Measurements from ENCODE around the gene TXNDC15.
"Not testable (repeated sequence)": the region's sequence is repeated elsewhere in the genome, so short reads cannot be mapped to it uniquely, and the experiment has no call there.

The TXNDC15 gene

GRCh38 chr5:134873987-134874830 lies at the start of gene TXNDC15:
TXNDC15 (plus strand) TSS chr5:134874371; CDS start chr5:134874428, 57 bp downstream.
- H3K4me1 Mint-ChIP-seq (ENCODE audit: low read depth) = peaks cover 42% of the 10 kb centered on the region
- peaks cover 33% of the 10 kb centered on the region for H3K36me3 Mint-ChIP-seq (ENCODE audit: low read depth)
- H3K27ac Mint-ChIP-seq = peak within 1 kb of the TSS; percentile 97
- H3K9me3 Mint-ChIP-seq = no peaks in the 10 kb centered on the region
- H3K27me3 Mint-ChIP-seq = no peaks in the 10 kb centered on the region
- H3K4me3 Mint-ChIP-seq = peak within 1 kb of the TSS; percentile 96
- peak; percentile 89 for DNase-seq

GRCh38 chr5:134824681-134825080 lies 49.5 kb upstream of the TXNDC15 start:
- H3K27me3 Mint-ChIP-seq = no peaks in the 10 kb centered on the region
- no peaks in the 10 kb centered on the region for H3K9me3 Mint-ChIP-seq
- no peak overlapping the region for H3K27ac Mint-ChIP-seq
- no peak for DNase-seq
- H3K4me3 Mint-ChIP-seq = no peak overlapping the region
- H3K36me3 Mint-ChIP-seq (ENCODE audit: low read depth) = peaks cover 97% of the 10 kb centered on the region
- no peaks in the 10 kb centered on the region for H3K4me1 Mint-ChIP-seq (ENCODE audit: low read depth)

DNA sequence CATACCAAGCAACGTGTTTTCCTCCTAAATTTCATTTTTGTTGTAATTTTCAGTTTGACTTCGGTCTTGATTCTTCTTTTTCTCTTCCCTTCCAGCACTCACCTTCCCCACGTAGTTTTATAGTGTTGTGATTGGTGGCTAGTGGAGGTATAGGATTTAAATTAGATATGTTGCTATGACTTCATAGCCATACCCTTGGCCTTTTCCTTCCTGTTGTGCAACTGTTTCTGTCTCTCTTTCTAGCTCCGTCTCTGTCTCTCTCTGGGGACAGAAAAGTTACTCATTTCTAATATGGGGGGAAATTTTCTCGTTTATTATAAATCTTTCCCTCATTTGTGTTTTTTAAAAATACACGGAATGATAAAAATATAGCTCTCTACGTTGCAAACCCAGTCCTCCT lies 49.0 kb upstream of the TXNDC15 start:
- Mint-ChIP-seq H3K27me3 (no peaks in the 10 kb centered on the region), H3K4me3 (no peak overlapping the region), H3K27ac (no peak overlapping the region), H3K36me3 (ENCODE audit: low read depth) (peaks cover 92% of the 10 kb centered on the region), H3K4me1 (ENCODE audit: low read depth) (no peaks in the 10 kb centered on the region), H3K9me3 (no peaks in the 10 kb centered on the region)
- no peak for DNase-seq

- no peak for DNase-seq
- peak overlapping the region; percentile 35 for H3K27ac Mint-ChIP-seq
- H3K4me3 Mint-ChIP-seq = no peak overlapping the region
- H3K36me3 Mint-ChIP-seq (ENCODE audit: low read depth) = peaks cover 72% of the 10 kb centered on the region
- no peaks in the 10 kb centered on the region for H3K4me1 Mint-ChIP-seq (ENCODE audit: low read depth)
- H3K9me3 Mint-ChIP-seq = no peaks in the 10 kb centered on the region
- no peaks in the 10 kb centered on the region for H3K27me3 Mint-ChIP-seq
These were observed 40.7 kb upstream of the TXNDC15 start for GRCh38 chr5:134833340-134834032.

DNA sequence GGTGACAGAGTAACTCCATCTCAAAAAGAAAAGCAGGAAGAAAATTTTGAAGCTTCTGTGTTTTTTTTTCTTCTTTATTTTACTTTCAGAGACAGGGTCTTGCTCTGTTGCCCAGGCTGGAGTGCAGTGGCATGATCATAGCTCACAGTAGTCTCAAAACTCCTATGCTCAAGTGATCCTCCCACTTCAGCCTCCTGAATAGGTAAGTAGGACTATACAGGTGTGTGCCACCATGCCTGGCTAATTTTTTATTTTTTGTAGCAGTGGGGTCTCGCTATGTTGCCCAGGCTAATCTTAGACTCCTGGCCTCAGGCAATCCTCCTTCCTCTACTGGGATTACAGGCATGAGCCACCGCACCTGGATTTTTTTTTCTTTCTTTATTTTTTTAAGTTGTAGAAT lies 38.5 kb upstream of the TXNDC15 start:
- Mint-ChIP-seq H3K9me3 (no peaks in the 10 kb centered on the region), H3K27ac (no peak overlapping the region), H3K36me3 (ENCODE audit: low read depth) (peaks cover 79% of the 10 kb centered on the region), H3K4me1 (ENCODE audit: low read depth) (no peaks in the 10 kb centered on the region), H3K27me3 (no peaks in the 10 kb centered on the region), H3K4me3 (no peak overlapping the region)
- no peak for DNase-seq

GRCh38 chr5:134837530-134838181 lies 36.5 kb upstream of the TXNDC15 start:
- H3K27me3 Mint-ChIP-seq = no peaks in the 10 kb centered on the region
- H3K4me1 Mint-ChIP-seq (ENCODE audit: low read depth) = no peaks in the 10 kb centered on the region
- no peak for DNase-seq
- H3K27ac Mint-ChIP-seq = peak overlapping the region; percentile 18
- H3K4me3 Mint-ChIP-seq = no peak overlapping the region
- peaks cover 75% of the 10 kb centered on the region for H3K36me3 Mint-ChIP-seq (ENCODE audit: low read depth)
- H3K9me3 Mint-ChIP-seq = no peaks in the 10 kb centered on the region

GRCh38 chr5:134838361-134838760 lies 35.8 kb upstream of the TXNDC15 start:
- not testable (repeated sequence) for H3K4me1 Mint-ChIP-seq (ENCODE audit: low read depth); H3K4me3 Mint-ChIP-seq; H3K9me3 Mint-ChIP-seq; DNase-seq; H3K27me3 Mint-ChIP-seq; H3K27ac Mint-ChIP-seq
- H3K36me3 Mint-ChIP-seq (ENCODE audit: low read depth) = peaks cover 71% of the 10 kb centered on the region

DNA sequence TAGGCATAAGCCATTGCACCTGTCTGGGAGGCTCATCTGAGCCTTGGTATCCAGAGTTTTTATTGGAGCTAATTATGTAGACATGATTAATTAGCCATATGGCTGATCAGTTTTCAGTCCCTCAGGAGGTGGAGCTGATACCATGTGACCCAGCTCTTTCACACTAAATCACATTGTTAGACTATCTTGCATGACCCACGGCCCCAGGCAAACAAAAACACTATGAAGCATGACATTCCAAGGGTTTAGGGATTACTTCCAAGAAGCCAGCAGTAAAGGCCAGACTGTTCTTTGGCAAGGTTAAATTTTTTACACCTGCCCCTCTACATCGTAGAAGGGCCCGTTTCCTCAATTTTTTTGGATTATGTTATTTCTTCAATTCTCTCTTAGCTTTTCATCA lies 33.4 kb upstream of the TXNDC15 start:
- H3K4me3 Mint-ChIP-seq = no peak overlapping the region
- peaks cover 67% of the 10 kb centered on the region for H3K36me3 Mint-ChIP-seq (ENCODE audit: low read depth)
- H3K27ac Mint-ChIP-seq = no peak overlapping the region
- no peaks in the 10 kb centered on the region for H3K9me3 Mint-ChIP-seq
- no peaks in the 10 kb centered on the region for H3K27me3 Mint-ChIP-seq
- DNase-seq = no peak
- H3K4me1 Mint-ChIP-seq (ENCODE audit: low read depth) = peaks cover 10% of the 10 kb centered on the region

DNA sequence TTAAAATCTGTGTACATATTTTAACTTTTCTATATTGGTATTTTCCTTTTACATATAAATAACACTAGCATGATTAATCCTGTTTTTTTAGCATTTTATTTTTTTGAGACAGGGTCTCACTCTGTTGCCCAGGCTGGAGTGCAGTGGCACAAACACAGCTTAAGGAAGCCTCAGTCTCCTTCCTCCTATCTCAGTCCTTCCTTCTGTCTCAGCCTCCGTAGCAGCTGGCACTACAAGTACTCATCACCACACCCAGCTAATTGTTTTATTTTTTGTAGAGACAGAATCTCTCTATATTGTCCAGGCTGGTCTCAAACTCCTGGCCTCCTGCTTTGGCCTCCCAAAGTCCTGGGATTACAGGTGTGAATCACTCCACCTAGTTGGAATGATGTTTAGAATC lies 29.9 kb upstream of the TXNDC15 start:
- no peak for DNase-seq
- peak overlapping the region; percentile 95 for H3K27ac Mint-ChIP-seq
- H3K27me3 Mint-ChIP-seq = no peaks in the 10 kb centered on the region
- H3K4me3 Mint-ChIP-seq = no peak overlapping the region
- no peaks in the 10 kb centered on the region for H3K9me3 Mint-ChIP-seq
- H3K36me3 Mint-ChIP-seq (ENCODE audit: low read depth) = peaks cover 72% of the 10 kb centered on the region
- peaks cover 27% of the 10 kb centered on the region for H3K4me1 Mint-ChIP-seq (ENCODE audit: low read depth)

DNA sequence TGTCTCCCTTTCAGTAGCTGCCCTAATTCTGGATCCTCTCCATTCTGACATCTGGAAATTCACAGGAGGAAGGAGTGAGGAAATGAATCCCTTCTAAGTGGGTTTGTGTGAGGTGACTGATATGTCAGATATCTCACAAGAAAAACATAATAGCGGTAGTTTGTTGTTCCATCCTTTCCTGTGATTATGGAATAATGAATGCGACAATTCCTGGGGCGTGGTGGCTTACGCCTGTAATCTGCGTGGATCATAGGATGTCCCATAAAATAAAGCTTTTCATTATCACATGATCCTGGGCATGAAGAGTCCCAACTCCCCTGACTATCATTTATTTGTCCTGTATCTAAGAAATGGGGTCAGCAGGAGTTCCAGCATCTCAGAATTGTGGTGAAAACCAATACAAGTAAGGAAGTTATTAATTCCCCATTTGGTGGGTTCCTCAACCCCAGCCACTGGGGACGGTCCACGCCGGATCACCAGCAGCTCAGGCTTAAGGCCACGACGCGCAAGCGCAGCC lies 28.8 kb upstream of the TXNDC15 start:
- no peak for DNase-seq
- H3K36me3 Mint-ChIP-seq (ENCODE audit: low read depth) = peaks cover 69% of the 10 kb centered on the region
- H3K27ac Mint-ChIP-seq = peak overlapping the region; percentile 95
- H3K27me3 Mint-ChIP-seq = no peaks in the 10 kb centered on the region
- H3K4me3 Mint-ChIP-seq = peak overlapping the region; percentile 89
- H3K9me3 Mint-ChIP-seq = no peaks in the 10 kb centered on the region
- peaks cover 33% of the 10 kb centered on the region for H3K4me1 Mint-ChIP-seq (ENCODE audit: low read depth)

GRCh38 chr5:134845852-134846640 lies 28.1 kb upstream of the TXNDC15 start, which contains the start of gene C5orf24:
C5orf24 (plus strand) TSS chr5:134845968; CDS start chr5:134854901, 8,933 bp downstream.
- Mint-ChIP-seq H3K27ac (peak within 1 kb of the TSS; percentile 95), H3K36me3 (ENCODE audit: low read depth) (peaks cover 69% of the 10 kb centered on the region), H3K4me3 (peak within 1 kb of the TSS; percentile 89), H3K4me1 (ENCODE audit: low read depth) (peaks cover 37% of the 10 kb centered on the region), H3K27me3 (no peaks in the 10 kb centered on the region), H3K9me3 (no peaks in the 10 kb centered on the region)
- DNase-seq = peak; percentile 93

DNA sequence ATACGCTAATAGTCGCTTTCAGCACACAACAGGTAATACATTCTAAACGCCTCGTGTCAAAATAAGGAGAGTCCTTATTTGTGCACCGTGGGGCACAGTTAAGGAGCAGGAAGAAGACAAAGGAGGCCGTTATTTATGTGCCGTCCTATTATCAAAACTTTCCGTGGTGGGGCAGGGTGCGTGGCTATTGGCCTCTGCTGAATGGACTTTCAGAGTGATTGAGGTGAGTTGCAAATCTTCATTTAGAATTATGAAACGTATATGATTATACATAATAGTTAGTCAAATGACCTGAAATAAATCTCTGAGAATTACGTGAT lies 27.6 kb upstream of the TXNDC15 start:
- H3K27ac Mint-ChIP-seq = peak overlapping the region; percentile 95
- peak overlapping the region; percentile 89 for H3K4me3 Mint-ChIP-seq
- H3K36me3 Mint-ChIP-seq (ENCODE audit: low read depth) = peaks cover 70% of the 10 kb centered on the region
- H3K4me1 Mint-ChIP-seq (ENCODE audit: low read depth) = peaks cover 42% of the 10 kb centered on the region
- DNase-seq = no peak
- no peaks in the 10 kb centered on the region for H3K9me3 Mint-ChIP-seq
- H3K27me3 Mint-ChIP-seq = no peaks in the 10 kb centered on the region

GRCh38 chr5:134849434-134849933 lies 24.7 kb upstream of the TXNDC15 start:
- not testable (repeated sequence) for H3K9me3 Mint-ChIP-seq, DNase-seq, H3K4me3 Mint-ChIP-seq, H3K27me3 Mint-ChIP-seq
- Mint-ChIP-seq H3K4me1 (ENCODE audit: low read depth) (peaks cover 55% of the 10 kb centered on the region), H3K27ac (peak overlapping the region; percentile 59), H3K36me3 (ENCODE audit: low read depth) (peaks cover 88% of the 10 kb centered on the region)

Measured in activated T-cell treated with anti-CD3 and anti-CD28 coated beads, Interleukin-2, amount 50 U/mL, for 24 hours (primary cell).